Adrenal gland (tissue), 12 donors: ENCODE measurements around the gene MMP13. TPM values are rescaled to one million over a fixed set of nuclear protein-coding genes. Genes with fewer than 3 reads are reported as not detected.

ENCODE experiments used
- DNase-seq, 7 donors: peaks; one replicate each; pipeline ENCODE4 v3.0.0-alpha.2; 2019 to 2020
- H3K27ac ChIP-seq, 5 donors: fragments of 200-600 bp; sonication (generic) in 4 of 5; 1 replicate in 3 of 5; 2 replicates in 2 of 5; pipeline versions ENCODE4 v1.5.1 to v1.8.0; 2016 to 2020; ENCODE audit warnings: mild to moderate bottlenecking in 1 of 5
- H3K27me3 ChIP-seq: fragments of 200-600 bp; 2 replicates; pipeline ENCODE4 v1.8.0; 2021
- H3K36me3 ChIP-seq, 2 donors: fragments of 200-600 bp; replicated peaks in 1 of 2; 1 replicate in 1 of 2; 2 replicates in 1 of 2; pipeline versions ENCODE4 v1.5.1 to v1.8.0; 2018 to 2022
- H3K4me1 ChIP-seq, 2 donors: fragments of 200-600 bp; replicated peaks in 1 of 2; 1 replicate in 1 of 2; 2 replicates in 1 of 2; pipeline versions ENCODE4 v1.5.1 to v1.8.0; 2018 to 2021
- H3K4me3 ChIP-seq, 4 donors: fragments of 200-600 bp; sonication (generic) in 3 of 4; one replicate each; pipeline ENCODE4 v1.5.1; 2016 to 2018
- H3K9me3 ChIP-seq, 3 donors: fragments of 200-600 bp; sonication (generic) in 1 of 3; replicated peaks in 1 of 3; 1 replicate in 2 of 3; 2 replicates in 1 of 3; pipeline versions ENCODE4 v1.5.1 to v1.8.0; 2016 to 2021
- CTCF ChIP-seq, 6 experiments: fragments of 450-650 bp in 4 of 6; fragments of 200-600 bp in 2 of 6; sonication (generic) in 1 of 6; IDR thresholded peaks; 1 replicate in 5 of 6; 2 replicates in 1 of 6; pipeline versions ENCODE4 v1.5.1 to v1.8.0; 2016 to 2021; ENCODE audit warnings: antibody characterized with exemption in 6 of 6, mild to moderate bottlenecking in 2 of 6, moderate library complexity in 1 of 6
- POLR2A ChIP-seq, 2 donors: fragments of 450-650 bp; IDR thresholded peaks; one replicate each; pipeline ENCODE4 v1.6.1; 2017; ENCODE audit warnings: antibody characterized with exemption in 2 of 2, mild to moderate bottlenecking in 2 of 2, moderate library complexity in 1 of 2
- WGBS, 4 donors: extraction: QIAGEN DNeasy Blood & Tissue Kit in 2 of 4; methylation state at CpG; one replicate each; pipeline versions ENCODE4 v1.1.5 to v1.1.7; 2013 to 2017; 5-methylcytosine and 5-hydroxymethylcytosine counted together
- intact Hi-C, 2 donors: fragments of 100-400 bp; cut with DNase I; formaldehyde crosslinking; loops; one replicate each; pipeline versions ENCODE4 v1.14.1 to v1.15.0; 2022 to 2023
- polyA plus RNA-seq, 3 donors: library from polyadenylated mRNA; stranded (reverse); fragments of 200-250 nt in 2 of 3; fragments of 350-450 nt in 1 of 3; fragmentation: Illumina TruSeq in 1 of 3; extraction: RNeasy Lipid Tissue Mini Kit (QIAGEN cat#74804) in 1 of 3; gene quantifications; one replicate each; pipeline ENCODE4 v1.2.3, GENCODE V29; 2013 to 2014
- total RNA-seq, 9 donors: library from RNA; depleted of rRNA in 4 of 9; stranded (reverse); fragments of >200 nt in 4 of 9; fragments of 120-200 nt in 1 of 9; fragmentation: NEBNext Ultra II Directional in 1 of 9; extraction: Animal tissue kit (Norgen Biotek cat#: 25700) in 1 of 9; gene quantifications; one replicate each; pipeline versions ENCODE4 v1.1.0 to v1.2.4, GENCODE V29; 2013 to 2023
- donor health status: healthy with polysubstance abuse.
- donor health status: Bipolar disorder and iron deficiency.
- donor health status: DM: yes; HTN: yes; CAD: no.
- donor health status: DM: no; HTN: no; CAD: no.
- donor health status: DM: no; HTN: no; CAD: no.
- donor health status: DM: yes; HTN: yes; CAD: no.

Gene MMP13
- total and polyA plus RNA-seq, 12 donors = not detected

DNA sequence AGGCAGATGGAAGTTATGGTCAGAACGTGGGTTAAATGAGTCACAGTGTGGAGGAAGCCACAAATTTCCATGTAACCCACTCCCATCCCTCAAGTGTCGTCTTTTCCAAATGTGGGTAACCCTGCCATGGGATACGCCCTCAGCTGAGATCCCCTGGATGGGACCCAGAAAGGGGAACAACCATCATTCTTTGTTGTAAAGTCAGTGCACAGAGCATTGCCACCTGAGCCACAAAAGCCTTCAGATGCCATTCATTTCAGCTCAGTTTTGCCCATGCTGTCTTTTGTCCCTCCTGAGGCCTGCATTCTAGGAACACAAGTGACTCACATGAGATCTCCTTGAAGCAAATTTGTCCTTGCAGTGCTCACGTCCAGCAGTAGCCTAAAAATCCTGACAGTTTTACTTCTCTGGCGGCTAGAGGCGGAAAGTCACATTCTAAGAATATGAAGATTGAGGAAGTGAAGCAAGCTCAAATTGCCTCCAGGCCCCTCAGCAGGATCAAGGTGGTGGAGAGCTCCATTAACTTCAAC, 30.6 kb downstream of the MMP13 start:
- Histone ChIP-seq H3K9me3 (no peaks in the 10 kb centered on the region), H3K27me3 (no peaks in the 10 kb centered on the region), H3K36me3 (no peaks in the 10 kb centered on the region), H3K27ac (peak overlapping the region in 1 of 5 donors; percentile 29), H3K4me3 (no peak overlapping the region), H3K4me1 (peaks cover 0 to 8% of the 10 kb centered on the region in 2 donors)
- 20 to 47% (median 41%) methylated on average over 5 to 6 of the region's 6 CpGs for WGBS, 4 donors
- intact Hi-C loops = no loop called here
- DNase-seq = peak; percentile 19 to 58 (median 36)
- TF ChIP-seq CTCF (IDR thresholded peaks at IDR 0.05) (no peak), POLR2A (IDR thresholded peaks at IDR 0.05) (no peak)

DNA sequence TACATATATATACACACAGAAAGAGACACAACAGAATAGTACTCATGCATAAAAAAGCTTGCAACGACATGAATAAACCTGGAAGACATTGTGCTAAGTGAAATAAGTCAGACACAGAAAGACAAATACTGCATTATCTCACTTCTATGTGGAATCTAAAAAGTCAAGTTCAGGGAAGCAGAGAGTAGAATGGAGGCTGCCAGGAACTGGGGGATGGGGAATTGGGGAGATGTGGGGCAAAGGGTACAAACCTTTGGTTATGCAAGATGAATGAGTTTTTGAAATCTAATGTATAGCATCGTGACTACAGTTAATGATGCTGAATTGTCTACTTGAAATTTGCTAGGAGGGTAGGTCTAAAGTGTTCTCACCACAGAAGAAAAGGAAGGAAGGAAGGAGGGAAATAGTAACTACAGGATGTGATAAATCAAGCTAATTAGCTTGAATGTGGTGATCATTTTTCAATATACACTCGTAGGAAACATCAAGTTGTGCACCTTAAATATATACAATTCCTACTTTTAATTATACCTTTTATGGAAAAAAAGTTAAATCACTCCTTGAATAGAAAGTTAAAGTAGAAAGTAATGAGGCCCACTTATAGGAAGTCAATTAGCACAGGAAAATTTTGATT, 33.8 kb downstream of the MMP13 start:
- Histone ChIP-seq H3K36me3 (no peaks in the 10 kb centered on the region), H3K27me3 (no peaks in the 10 kb centered on the region), H3K4me3 (no peak overlapping the region), H3K9me3 (no peaks in the 10 kb centered on the region), H3K27ac (no peak overlapping the region), H3K4me1 (peaks cover 0 to 8% of the 10 kb centered on the region in 2 donors)
- WGBS, 4 donors = 50 to 69% (median 63%) methylated on average over 3 of the region's 3 CpGs
- no peak for DNase-seq
- TF ChIP-seq POLR2A (IDR thresholded peaks at IDR 0.05) (no peak), CTCF (IDR thresholded peaks at IDR 0.05) (no peak)
- intact Hi-C loops = no loop called here

DNA sequence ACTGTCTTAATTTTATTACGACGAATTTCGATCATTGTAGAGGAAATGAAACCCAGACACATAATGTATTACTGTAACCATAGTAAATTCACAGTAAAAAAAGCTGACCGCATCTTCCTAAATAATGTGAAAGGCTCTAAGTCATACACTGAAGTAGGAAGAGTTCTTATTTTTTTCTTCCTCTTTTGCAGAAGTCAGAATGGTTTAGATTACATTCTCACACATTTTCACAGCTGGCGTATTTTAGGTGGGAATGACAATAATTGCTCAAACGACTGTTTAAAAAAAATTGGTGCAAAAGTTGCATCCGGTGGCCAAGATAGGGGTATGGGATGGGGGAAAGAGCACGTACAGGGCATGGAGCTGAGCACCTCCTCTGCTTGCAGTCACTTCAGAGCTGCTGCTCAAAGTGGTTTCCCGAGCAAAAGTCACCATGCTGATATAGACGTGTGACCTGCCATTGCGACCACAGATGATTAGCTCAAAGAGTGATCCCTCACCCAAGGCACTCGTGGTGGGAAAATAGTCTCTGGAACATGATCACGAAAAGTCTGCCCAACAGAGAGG, 35.3 kb downstream of the MMP13 start:
- no peaks in the 10 kb centered on the region for H3K9me3 ChIP-seq
- WGBS, 4 donors = 67 to 75% (median 74%) methylated on average over 13 of the region's 13 CpGs
- peaks cover 0 to 6% of the 10 kb centered on the region in 2 donors for H3K4me1 ChIP-seq
- peak overlapping the region in 1 of 5 donors; percentile 20 for H3K27ac ChIP-seq
- H3K36me3 ChIP-seq = no peaks in the 10 kb centered on the region
- no peak overlapping the region for H3K4me3 ChIP-seq
- no peak for TF ChIP-seq CTCF (IDR thresholded peaks at IDR 0.05)
- TF ChIP-seq POLR2A (IDR thresholded peaks at IDR 0.05) = no peak
- H3K27me3 ChIP-seq = no peaks in the 10 kb centered on the region
- DNase-seq = no peak
- intact Hi-C loops = no loop called here

DNA sequence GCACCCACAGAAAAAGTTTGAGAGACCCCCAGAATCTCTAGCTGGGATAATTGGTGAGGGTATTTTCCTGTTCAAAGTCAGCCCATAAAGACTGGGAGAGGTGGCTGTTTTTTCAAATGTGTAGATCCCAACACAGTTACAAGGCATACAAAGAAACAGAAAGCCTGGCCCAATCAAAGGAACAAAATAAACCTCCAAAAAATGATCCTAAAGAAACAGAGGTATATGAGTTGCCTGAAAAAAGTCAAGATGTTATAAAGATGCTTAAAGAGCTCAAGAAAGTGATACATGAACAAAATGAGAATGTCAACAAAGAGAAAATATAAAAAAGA, 40.5 kb downstream of the MMP13 start:
- intact Hi-C loops = no loop called here
- Histone ChIP-seq H3K9me3 (no peaks in the 10 kb centered on the region), H3K27ac (no peak overlapping the region), H3K4me3 (no peak overlapping the region), H3K27me3 (no peaks in the 10 kb centered on the region), H3K4me1 (no peaks in the 10 kb centered on the region), H3K36me3 (no peaks in the 10 kb centered on the region)
- DNase-seq = no peak
- no peak for TF ChIP-seq POLR2A (IDR thresholded peaks at IDR 0.05)
